Ovary (tissue), 1 donor: ENCODE data around the gene GTF2IRD1.

Experiments
- EP300 ChIP-seq: sonication (generic); formaldehyde crosslinking; IDR thresholded peaks from one replicate; pipeline ENCODE4 v1.6.1; 2017; ENCODE audit warnings: antibody characterized with exemption
- POLR2A ChIP-seq: fragments of 450-650 bp; IDR thresholded peaks from one replicate; pipeline ENCODE4 v1.6.1; 2017; ENCODE audit warnings: antibody characterized with exemption, mild to moderate bottlenecking, moderate library complexity

DNA sequence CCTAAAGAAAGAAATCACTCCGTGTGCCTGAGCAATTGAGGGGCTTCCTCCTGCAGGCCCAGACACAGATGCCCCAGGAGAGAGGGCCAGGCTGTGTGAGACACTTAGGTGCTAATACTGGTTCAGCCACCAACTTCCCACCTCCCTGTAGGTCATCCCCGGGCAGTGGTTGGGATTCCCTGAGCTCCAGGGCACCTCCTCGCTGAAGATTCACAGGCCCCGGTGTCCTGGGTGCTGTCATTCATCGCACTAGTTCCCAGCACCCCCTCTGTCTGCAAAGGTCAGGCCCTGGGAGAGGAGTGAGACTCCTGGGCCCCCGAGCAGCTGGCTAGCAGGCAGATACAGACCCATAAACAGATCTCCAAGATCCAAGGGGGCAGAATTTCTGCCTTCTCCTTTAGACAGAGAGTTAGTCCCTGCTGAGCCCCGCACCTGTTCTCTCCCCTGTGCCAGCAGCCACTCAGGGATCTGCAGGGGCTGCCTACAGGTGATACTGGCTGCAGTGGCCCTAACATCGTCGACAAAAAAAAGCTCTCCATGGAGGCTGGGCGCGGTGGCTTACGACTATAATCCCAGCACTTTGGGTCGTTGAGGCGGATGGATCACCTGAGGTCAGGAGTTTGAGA, 165.6 kb downstream of the GTF2IRD1 start:
- TF ChIP-seq POLR2A (no peak), EP300 (no peak)
